HG03175 (cell line): ENCODE results near the gene BPIFB4.
"Not testable (repeated sequence)": the region's sequence is repeated elsewhere in the genome, so short reads cannot be mapped to it uniquely, and the experiment has no call there.

Experiments used
- ATAC-seq: cut with Tn5 transposase; IDR thresholded peaks from one replicate; pipeline ENCODE4 v1.9.1; 2021; ENCODE audit warnings: mild to moderate bottlenecking, moderate library complexity; ENCODE audit not compliant: unreplicated experiment

Gene BPIFB4

GRCh38 chr20:33084722-33085121 is 5.3 kb downstream of the BPIFB4 start:
- ATAC-seq: no peak

- ATAC-seq: no peak
Measured at GRCh38 chr20:33086052-33086722, 6.7 kb downstream of the BPIFB4 start.

- no peak for ATAC-seq
Measured at GRCh38 chr20:33091147-33091546, 11.7 kb downstream of the BPIFB4 start.

GRCh38 chr20:33091693-33092092 is 12.2 kb downstream of the BPIFB4 start:
- no peak for ATAC-seq

- ATAC-seq: no peak
Measured at GRCh38 chr20:33092361-33092760, 12.9 kb downstream of the BPIFB4 start.

- no peak for ATAC-seq
Measured at GRCh38 chr20:33093074-33093473, 13.6 kb downstream of the BPIFB4 start.

GRCh38 chr20:33093582-33093981 is 14.1 kb downstream of the BPIFB4 start:
- no peak for ATAC-seq

GRCh38 chr20:33095249-33095648 is 15.8 kb downstream of the BPIFB4 start:
- no peak for ATAC-seq

- not testable (repeated sequence) for ATAC-seq
Measured at GRCh38 chr20:33095902-33096584, 16.6 kb downstream of the BPIFB4 start.

- ATAC-seq: no peak
Measured at GRCh38 chr20:33097001-33097400, 17.6 kb downstream of the BPIFB4 start.

GRCh38 chr20:33099843-33100538 is 20.5 kb downstream of the BPIFB4 start:
- ATAC-seq: no peak

- no peak for ATAC-seq
Measured at GRCh38 chr20:33103556-33103955, 24.1 kb downstream of the BPIFB4 start.

- ATAC-seq: no peak
Measured at GRCh38 chr20:33104336-33104735, 24.9 kb downstream of the BPIFB4 start.

- no peak for ATAC-seq
Measured at GRCh38 chr20:33105316-33105924, 26.0 kb downstream of the BPIFB4 start.

- not testable (repeated sequence) for ATAC-seq
Measured at GRCh38 chr20:33106058-33106620, 26.7 kb downstream of the BPIFB4 start.

- no peak for ATAC-seq
Measured at GRCh38 chr20:33108661-33109060, 29.2 kb downstream of the BPIFB4 start.

GRCh38 chr20:33110147-33110825 is 30.8 kb downstream of the BPIFB4 start:
- ATAC-seq: no peak

- ATAC-seq: no peak
Measured at GRCh38 chr20:33111306-33111705, 31.9 kb downstream of the BPIFB4 start.

- ATAC-seq: no peak
Measured at GRCh38 chr20:33112547-33113386, 33.3 kb downstream of the BPIFB4 start.
